Amygdala (tissue), 56 donors: ENCODE measurements around the gene OR1L8.
"Not testable (repeated sequence)": the region's sequence is repeated elsewhere in the genome, so short reads cannot be mapped to it uniquely, and the experiment has no call there.

Source experiments
- DNase-seq, 56 donors: peaks; one replicate each; lab custom pipeline; 2025; lab: John Stamatoyannopoulos, UW

The OR1L8 gene, protein sequence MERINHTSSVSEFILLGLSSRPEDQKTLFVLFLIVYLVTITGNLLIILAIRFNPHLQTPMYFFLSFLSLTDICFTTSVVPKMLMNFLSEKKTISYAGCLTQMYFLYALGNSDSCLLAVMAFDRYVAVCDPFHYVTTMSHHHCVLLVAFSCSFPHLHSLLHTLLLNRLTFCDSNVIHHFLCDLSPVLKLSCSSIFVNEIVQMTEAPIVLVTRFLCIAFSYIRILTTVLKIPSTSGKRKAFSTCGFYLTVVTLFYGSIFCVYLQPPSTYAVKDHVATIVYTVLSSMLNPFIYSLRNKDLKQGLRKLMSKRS

DNA sequence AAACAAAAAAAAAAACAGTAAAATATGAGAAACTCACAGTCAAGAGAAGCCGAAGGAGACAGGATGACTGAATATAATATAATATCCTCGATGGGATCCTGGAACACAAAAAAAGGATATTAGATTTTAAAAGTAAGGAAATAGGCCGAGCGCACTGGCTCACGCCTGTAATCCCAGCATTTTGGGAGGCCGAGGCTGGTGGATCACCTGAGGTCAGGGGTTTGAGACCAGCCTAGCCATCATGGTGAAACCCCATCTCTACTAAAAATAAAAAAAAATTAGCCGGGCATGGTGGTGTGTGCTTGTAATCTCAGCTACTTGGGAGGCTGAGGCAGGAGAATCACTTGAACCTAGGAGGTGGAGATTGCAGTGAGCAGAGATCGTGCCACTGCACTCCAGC is at the start of gene OR1L8:
Gene OR1L8, minus strand, starts transcription at position 101 of the 400 bp plus-strand sequence. CDS start 14,907 bp downstream, outside the sequence.
- not testable (repeated sequence) for DNase-seq

GRCh38 chr9:122619996-122620395 is 36.8 kb upstream of the OR1L8 start:
- DNase-seq, result no peak

GRCh38 chr9:122614362-122614761 is 31.2 kb upstream of the OR1L8 start, which contains the start of gene OR1Q1:
Gene OR1Q1 (plus strand): TSS chr9:122614738. CDS start chr9:122614738, 0 bp downstream.
- DNase-seq, result no peak

DNA sequence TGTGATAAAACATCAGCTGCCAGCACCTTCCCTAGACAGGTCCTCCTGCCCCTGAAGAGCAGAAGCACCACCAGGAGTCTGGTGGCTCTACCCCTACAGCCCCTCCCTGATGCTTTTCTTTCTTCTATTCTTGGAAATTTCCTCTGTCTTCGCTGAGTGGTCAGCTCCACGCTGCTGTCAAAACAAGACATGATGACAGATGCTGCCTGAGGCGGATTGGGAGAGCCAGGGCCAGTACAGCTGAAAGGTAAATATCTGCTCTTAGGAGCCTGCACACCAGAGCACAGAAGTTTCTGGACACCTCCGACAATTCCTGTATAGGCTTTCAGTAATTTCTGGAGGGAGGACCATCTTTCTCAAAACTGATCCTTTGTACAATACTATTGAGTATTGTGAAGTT is 26.6 kb upstream of the OR1L8 start:
- no peak for DNase-seq

DNA sequence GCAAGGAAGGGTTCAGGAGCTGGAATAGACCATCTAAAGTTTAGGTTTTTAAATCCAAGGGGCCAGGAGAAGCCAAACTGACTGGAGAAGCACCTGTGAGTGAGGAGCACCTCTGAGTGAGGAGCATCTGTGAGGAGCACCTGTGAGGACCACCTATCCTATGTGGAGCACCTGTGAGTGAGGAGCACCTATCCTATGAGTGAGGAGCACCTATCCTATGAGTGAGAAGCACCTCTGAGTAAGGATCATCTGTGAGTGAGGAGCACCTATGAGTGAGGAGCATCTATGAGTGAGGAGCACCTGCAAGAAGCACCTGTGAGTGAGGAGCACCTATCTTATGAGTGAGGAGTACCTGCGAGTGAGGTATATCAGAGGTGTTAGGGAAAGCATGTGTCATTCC is 23.4 kb upstream of the OR1L8 start:
- DNase-seq, result no peak

DNA sequence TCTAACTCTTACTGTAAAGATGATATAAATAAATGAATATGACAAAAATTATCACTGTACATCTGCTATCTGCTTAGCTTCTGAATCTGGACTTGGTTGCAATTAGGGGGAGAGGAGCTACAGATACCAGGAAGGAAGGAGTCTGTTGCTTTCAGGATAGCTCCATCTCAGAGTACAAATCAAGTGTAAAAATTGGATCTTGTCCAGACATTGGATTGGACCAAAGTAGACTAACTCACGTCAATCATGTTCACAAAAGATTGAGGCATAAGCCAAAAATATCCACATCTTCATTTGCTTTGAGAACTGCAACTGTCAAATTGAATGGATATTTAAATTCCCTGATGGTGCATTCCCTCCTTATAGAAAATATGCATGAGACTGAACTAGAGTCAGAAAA is 22.5 kb upstream of the OR1L8 start:
- no peak for DNase-seq

GRCh38 chr9:122580360-122580759 is 2.8 kb downstream of the OR1L8 start:
- DNase-seq, result no peak

- no peak for DNase-seq
Measured at GRCh38 chr9:122579874-122580273, 3.3 kb downstream of the OR1L8 start.

DNA sequence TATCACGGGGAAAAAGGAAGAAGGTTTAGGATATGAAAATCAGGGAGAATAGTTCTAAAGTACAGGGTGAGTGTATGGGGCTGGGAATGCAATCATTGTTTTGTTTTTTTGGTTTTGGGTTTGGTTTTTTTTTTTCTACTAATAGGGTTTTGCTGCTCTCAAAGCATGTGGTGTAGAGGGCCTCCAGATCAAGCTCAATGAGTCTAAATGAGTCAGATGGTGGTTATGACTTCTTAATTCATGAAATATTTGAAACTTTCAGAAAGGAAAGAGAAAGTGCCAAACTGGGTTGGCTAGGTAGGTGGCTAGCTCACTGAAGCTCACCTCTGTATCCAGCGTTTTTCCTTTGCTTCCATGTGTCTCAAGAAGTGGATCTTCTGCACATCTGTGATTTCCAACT is 10.7 kb downstream of the OR1L8 start:
- no peak for DNase-seq

DNA sequence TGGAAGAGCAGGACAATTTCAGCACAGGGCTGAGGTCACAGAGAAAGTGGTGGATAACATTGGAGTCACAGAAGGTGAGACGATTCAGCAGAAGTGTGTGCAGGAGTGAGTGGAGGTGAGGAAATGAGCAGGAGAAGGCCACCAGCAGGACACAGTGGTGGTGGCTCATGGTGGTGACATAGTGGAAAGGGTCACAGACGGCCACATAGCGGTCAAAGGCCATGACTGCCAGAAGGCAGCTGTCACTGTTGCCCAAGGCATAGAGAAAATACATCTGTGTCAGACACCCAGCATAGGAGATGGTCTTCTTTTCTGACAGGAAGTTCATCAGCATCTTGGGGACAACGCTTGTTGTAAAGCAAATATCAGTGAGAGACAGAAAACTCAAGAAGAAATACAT is 15.3 kb downstream of the OR1L8 start:
- DNase-seq, result no peak

DNA sequence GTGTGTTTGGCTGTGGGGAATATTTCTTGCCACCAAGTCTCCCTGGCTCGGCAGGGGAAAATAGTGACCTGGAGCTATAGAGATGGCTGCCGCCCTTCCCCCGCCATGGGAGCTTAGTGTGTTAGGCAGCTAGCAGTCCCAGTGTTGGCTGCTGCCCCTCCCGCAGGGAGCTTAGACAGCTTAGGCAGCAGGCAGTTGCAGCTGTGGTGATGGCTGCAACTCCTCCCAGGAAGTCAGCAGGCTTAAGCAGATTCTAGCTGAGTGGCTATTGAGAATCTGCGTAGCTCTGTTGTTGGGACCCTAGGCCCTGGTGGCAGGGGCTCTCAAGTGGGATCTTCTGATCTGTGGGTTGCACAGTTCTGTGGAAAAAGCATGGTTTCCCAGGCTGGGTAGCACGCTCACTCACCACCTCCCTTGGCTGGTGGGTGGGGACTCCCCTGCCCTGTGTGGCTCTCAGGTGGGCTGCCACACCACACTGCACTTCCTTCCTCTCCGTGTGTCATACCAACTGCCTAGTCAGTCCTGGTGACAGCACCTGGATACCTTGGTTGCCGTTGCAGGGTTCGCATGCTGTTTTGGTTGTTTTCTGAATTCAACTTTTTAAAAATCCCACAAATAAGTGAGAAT is 20.9 kb downstream of the OR1L8 start:
- no peak for DNase-seq

DNA sequence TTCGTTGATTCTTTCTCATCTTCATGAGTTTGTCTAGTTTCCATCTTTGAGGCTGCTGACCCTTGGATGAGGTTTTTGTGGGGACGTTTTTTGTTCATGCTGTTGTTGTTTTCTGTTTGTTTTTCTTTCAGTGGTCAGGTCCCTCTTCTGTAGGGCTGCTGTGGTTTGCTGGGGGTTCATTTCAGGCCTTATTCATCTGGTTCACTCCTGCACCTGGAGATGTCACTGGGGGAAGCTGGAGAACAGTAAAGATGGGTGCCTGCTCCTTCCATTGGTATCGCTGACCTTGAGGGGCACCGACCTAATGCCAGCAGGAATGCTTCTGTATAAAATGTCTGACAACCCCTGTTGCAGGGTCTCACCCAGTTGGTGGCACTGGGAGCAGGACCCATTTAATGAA is 21.7 kb downstream of the OR1L8 start:
- no peak for DNase-seq

GRCh38 chr9:122552812-122553211 is 30.4 kb downstream of the OR1L8 start, which contains the start of gene OR1N2:
Gene OR1N2 (plus strand): TSS chr9:122553112. CDS start chr9:122553212, 100 bp downstream.
- DNase-seq, result no peak

GRCh38 chr9:122551371-122551770 is 31.8 kb downstream of the OR1L8 start:
- no peak for DNase-seq

GRCh38 chr9:122546196-122546595 is 37.0 kb downstream of the OR1L8 start:
- DNase-seq, result no peak

GRCh38 chr9:122538757-122539156 is 44.4 kb downstream of the OR1L8 start:
- no peak for DNase-seq

GRCh38 chr9:122537066-122537465 is 46.1 kb downstream of the OR1L8 start:
- DNase-seq, result not testable (repeated sequence)

DNA sequence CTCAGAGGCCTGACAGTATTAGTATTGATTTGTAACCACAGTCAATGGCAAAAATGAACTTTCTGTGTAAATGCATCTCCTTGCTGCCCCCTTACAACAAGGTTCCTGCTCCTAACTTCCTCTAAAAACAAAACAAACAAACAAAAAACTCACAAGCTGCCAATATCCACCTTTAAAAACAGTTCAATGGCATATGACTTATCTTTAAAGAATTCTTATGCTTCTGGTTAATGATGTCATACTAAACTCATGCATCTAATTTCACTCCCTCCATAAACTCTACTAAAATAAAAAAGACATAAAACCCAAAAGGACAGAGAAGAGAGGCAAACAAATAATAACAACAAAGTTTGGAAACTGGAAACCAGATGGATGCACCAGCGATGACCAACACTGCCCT is 47.0 kb downstream of the OR1L8 start:
- DNase-seq, result no peak

DNA sequence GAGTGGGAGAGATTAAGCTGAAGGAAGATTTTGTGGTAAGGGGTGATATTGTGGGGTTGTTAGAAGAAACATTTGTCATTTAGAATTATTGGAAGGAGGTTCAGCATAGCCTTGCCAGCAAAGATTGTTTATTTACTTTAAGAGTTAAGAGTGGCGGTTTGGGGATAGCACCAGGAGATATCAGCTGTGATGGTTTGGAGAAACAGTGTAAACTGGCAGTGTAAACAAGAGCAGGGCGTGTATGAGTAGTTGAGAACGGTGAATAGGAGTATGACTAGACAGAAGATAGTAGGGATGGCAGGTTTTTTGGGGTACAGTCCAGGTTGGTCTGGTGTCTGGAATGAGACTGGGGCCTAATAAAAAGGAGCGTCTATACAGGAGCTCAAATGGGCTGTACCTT is 52.0 kb downstream of the OR1L8 start:
- not testable (repeated sequence) for DNase-seq

DNA sequence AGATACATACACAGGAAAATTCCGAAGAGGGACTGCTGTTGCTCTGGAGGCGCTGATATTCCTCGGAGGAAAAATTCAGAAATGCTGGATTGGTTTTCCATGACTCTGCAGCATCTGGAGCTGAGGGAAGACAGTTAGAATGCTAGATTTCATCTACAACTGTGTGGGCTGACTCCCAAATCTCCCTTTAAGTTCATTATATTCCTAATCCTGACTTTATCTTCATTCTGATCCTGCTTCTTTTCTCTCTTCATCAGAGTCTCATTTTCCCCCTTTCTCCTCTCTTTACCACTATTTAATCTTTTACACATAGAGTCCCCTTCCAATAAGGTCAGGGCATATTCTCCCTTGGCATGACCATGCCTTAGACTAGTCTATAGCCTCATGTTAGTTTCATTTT is 56.0 kb downstream of the OR1L8 start, which contains the start of gene OR1N1:
Gene OR1N1, minus strand, starts transcription at position 101 of the 400 bp plus-strand sequence. Its CDS starts 0 bp downstream, at position 101.
- DNase-seq, result no peak

GRCh38 chr9:122526602-122527001 is 56.6 kb downstream of the OR1L8 start:
- no peak for DNase-seq

- DNase-seq, result no peak
Measured at GRCh38 chr9:122519376-122519775, 63.8 kb downstream of the OR1L8 start.
